NCI-H510A treated with DMSO at 0.1 percent for 48 hours (cell line): ENCODE results near the gene DNAJB5.
A peak's percentile ranks its signal among the peaks of the same experiment; 100 is the strongest.
"Not testable (repeated sequence)": the region's sequence is repeated elsewhere in the genome, so short reads cannot be mapped to it uniquely, and the experiment has no call there.

Experiments used
- DNase-seq: peaks from one replicate; lab custom pipeline; 2025; lab: John Stamatoyannopoulos, UW

Gene DNAJB5

DNA sequence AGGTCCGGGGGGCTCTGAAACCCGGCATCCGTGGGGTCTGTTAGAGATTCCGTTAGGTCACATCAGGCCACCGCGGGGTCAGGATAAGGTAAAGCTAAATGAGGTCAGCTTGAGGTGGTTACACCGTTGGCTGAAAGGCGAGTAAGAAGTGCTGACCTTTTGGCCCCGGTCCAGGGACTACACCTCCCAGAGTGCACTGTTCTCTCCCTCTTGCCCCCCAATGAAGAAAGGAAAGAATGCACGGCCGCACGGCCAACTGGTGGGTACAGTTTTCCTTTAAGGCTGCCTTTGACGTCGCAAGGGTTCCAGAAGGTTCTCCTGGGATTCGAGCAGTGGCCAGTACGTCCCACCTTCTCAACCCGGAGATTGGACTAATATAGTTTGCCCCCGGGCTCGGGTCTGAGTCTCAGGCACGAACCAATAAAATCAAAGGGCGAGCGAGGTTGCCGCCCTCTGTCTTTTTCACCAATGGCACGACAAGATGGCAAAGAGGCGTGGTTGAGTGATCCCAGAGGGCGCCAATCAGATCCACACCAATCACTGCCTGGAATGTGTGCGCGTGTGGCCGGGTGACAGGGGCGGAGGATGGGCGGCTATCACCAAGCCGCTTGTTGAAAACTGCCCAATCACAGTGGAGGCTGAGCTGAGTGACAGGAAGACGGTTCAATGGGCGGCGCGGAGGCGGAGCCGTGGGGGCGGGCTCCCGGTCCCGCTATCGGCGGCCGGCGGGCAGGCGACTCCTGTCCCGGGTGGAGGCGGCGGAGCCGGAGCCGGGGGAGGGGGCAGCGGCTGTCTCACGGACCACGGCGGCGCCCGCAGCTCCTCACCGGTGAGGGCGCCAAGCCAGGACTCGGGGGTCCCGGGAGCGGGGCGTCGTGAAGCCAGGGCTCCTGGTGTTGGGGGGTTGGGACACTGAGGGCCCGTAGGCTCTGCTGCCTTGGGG, at the start of gene DNAJB5:
DNAJB5 (plus strand) TSS at position 743 of the 943 bp plus-strand sequence. CDS start 886 bp downstream, outside the sequence.
- DNase-seq, result peak; percentile 91

DNA sequence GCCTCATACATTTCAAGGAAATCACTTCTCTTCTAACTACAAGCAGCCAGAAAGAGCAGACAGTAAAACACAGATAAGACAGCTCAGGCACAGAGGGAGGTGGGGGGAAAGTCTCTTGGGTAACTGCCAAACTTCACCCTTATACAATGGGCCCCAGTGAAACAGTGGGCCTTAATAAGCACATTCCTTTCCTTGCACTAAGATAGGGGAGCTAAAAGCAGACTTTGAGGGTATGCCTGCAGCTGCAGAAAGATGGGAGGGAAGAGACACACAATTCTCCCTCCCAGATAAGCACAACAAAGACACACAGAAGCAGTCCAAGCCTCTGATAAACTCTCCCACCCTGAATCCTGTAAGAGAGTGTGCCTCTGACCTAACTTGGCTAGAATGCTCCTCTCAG, 49.6 kb upstream of the DNAJB5 start:
- not testable (repeated sequence) for DNase-seq

DNA sequence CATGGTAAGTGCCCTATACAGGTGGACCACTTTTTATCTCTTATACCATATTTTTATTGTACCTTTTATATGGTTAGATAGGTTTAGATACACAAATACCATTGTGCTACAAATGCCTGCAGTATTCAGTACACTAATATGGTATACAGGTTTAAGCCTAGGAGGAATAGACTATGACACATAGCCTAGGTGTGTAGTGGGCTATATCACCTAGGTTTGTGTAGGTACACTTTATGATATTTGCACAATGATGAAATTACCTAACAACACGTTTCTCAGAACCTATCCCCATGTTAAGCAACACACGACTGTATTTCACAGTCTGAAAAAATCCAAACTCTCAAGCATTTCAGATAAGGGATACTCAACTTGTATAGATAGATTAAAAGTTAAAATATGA, 41.1 kb upstream of the DNAJB5 start:
- no peak for DNase-seq

DNA sequence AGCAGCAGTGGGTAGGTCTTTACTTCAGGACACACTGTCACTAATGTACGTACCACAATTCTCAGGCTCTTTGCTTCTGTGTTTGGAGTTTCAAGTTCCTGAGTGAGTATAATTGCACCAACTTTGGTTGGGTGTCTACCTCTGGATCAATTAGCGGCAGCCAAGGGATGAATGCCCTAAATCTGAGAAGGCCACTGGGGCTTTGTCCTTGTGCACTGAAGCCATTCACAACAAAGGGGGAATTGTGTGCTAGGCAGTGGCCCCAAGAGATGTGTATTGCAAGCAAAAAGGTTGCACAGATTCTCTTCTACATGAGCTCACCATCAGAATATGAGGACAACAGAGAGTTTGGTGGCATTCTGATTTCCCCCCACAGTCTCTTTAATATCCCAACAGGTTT, 35.3 kb upstream of the DNAJB5 start:
- no peak for DNase-seq

DNA sequence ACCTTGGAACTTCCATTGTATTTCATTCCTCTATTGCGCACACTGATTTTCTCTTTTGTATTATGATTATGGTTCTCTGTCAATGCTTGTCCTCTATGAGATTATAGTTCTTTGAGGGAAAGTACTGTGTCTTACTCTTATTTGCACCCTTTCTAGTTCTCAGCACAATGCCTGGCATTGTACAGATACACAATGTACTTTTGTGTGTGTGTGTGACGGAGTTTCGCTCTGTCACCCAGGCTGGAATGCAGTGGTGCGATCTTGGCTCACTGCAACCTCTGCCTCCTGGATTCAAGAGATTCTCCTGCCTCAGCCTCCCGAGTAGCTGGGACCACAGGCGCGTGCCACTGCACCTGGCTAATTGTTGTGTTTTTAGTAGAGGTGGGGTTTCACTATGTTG, 33.5 kb upstream of the DNAJB5 start:
- not testable (repeated sequence) for DNase-seq

DNA sequence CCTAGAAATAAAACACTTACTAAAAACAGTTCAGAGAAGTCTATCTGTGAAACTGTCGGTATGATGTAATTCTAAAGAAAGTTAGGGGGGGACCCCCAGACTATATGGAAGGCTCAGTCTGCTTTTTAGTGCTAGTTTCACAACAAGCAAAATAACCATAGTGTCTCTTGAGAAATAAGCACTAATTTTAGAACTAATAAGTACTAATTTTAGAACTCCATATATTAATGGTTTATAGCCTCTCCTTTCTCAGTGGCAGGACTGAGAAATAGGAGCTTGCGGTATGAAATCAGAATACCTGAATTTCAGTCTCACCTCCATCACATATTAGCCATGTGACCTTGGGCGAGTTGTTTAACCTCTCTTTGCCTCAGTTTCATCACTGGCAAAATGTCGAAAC, 32.9 kb upstream of the DNAJB5 start:
- DNase-seq, result no peak

DNA sequence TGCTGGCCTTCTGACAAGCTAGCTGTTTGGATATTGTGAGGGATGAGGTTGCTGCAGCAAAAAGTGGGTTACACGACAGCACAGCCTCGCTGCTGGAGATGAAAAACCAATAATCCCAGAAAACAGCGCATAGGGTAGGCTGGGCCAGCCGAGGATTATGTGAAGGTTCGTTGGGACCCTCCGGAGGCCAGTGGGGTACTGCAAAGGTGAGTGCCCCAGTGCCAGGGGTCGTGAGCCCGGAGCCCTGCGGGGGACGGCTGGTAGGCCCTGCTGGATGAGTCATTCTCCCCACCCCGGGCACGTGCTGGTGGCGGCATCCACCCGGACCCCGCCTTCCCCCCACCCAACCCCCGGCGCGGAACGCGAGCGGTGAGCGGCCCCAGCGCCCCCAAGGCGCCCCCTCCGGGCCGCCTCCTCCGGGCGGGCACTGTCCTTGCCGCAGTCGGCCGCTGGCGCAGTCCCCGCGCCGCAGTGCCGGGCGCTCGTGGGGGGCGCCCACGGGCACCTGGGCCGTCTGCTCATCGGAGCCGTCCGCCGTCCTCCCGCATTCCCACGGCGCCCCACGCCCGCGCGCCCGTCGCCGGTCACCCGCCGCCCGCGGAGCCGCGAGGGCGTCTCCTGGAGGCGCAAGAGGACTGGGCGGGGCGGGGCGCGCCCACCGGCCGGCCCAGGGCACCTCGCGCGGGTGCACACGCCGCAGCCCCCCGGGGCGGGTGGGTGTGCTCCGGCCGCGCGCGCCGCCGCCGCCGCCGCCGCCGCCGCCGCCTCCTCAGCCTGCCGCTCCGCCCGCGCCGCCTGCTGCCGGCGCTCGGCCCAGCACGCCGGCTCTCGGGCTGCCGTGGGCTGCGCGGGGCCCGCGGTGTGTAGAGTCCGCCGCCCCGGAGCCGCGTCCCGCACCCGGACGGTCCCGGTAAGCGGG, 31.8 kb upstream of the DNAJB5 start, which contains the start of gene PHF24:
PHF24 (plus strand) TSS at position 794 of the 919 bp plus-strand sequence. CDS start 13,014 bp downstream, outside the sequence.
- DNase-seq, result no peak

DNA sequence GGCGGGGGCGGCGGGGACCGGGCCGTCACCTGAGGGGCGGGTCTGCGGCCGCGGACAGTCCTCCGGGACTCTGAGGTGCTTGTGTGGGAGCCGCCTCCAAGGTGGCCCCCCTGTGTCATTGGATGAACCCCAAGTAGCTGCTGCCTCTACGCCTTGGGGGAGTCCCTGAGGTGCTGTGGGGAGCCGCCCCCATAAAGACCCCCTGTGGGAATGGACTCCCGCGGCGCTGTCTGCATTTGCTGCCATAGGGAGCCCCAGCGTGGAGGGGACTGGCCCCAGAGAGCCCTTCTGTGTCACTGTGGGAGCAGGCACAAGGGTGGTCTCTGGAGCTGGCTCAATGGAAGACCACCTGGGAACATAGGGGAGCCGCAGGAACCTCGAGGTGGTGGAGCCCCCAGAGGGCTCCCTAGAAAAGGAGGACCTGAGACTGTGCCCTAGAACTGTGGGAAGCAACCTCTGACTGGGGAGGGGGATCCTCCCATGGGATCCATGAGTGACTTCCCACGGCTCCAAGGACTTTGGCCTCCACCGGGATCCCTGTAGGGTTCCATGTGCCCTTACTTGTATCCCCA, 31.0 kb upstream of the DNAJB5 start:
- no peak for DNase-seq

DNA sequence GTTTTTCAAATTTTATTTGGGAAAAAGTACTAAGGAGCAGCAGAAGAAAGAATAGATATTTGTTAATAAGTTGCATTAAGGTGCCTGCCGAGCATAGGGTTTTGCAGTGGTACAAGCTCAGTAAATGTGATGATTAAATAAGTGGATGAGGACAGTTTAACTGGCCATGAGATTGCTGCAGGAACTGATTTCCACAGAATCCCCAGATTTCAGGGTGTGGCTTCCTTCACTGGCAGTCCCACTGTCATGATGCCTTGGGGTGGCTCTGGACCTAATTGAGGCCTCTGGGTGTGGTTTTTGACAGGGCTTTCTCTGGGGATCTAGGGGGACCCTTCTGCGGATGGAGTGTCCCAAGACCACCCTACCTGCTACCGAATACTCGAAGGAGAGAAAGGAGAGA, 30.1 kb upstream of the DNAJB5 start:
- no peak for DNase-seq

DNA sequence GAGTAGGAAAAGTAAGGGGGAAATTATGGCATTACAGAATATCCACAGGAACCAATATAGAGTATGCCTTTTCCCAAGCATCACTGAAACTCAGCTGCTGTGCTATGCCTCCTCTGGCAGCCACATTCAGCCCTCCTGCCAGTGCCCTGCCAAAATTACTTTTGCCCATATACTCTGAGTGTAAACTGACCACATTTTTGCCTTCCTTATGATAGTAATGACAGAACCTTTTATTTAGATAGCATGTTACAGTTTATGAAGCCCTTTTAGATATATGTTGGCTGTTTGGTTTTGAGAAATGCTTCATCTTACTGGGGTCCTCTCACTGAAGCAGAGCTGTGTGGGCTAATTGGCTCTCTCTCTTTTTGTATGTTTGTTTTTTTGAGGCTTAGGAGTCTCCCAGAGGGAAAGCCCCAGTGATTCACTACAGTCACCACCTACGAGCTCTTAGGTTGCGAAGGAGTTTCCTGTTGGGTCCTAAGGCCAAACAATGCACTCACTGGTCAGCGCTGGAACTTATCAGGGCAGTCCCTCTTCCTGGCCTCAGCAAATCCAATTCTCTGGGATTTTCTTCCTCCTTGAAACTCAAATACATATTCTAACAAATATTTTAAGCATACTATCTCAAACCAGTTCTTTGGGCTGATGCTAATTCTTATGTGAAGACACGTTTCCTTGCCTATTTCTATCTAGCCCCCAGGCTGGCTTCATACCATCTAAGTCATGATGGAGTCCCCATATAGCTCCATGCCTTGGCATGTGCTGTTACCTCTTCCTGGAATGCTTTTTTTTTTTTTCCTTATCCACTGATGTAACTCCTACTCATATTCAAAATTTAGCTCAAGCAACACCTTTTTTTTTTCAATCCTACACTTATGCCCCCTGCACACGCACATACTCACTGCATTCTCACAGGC, 27.7 kb upstream of the DNAJB5 start:
- no peak for DNase-seq

DNA sequence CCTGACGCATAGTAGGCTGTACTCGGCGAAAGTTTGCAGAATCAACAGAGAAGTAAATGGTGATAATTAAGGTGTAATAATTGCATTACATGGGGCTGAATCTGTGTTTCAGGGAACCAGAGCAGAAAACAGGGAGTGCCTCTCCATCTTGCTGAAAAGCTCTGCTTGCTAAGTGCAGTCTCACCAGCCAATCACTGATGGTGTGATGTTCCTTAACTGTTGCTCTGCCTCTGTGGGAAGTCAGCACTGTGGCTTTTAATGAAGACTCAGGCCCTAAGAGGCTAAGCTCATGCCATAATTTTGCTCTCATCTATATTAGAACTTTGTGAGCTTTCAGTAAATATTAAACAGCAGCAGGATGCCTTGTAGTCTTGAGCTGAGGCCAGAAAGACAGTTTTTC, 27.0 kb upstream of the DNAJB5 start:
- no peak for DNase-seq

DNA sequence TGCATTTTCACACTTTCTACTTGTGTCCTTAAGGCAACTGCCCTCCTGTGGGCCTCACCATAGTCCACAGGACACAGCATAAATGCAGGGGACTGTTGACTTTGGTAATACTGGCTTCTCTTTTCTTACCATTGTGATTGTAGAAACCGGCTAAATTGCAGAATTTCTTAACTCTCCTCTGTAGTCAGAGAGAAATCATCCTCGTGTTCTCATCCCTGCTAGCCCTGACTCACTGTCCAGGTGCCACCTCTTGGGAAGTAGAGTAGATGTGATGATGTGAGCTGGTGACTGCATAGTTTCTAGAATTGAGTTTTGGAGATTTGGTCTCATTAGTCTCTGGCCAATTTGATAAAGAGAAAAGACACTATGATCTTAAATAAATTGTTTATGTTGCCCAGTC, 26.0 kb upstream of the DNAJB5 start:
- DNase-seq, result no peak

DNA sequence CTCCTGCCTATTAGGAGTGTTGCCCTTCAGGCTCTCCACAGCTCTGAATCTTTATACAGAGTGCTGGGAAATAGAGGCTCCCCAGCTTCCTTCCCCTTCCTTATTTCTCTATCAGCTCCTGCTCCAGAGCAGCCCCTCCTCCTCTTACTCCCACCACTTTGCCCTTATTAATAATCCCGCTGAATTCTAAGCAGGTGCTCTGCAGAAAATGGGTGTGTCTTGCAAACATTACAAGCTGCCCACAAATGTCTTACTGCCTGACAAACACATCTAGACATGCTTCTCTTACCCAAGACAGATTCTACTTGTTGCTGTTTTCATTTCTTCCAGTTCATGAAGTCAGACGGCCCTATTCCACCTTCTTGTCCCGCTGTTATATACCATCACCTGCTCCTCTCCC, 25.1 kb upstream of the DNAJB5 start:
- no peak for DNase-seq

DNA sequence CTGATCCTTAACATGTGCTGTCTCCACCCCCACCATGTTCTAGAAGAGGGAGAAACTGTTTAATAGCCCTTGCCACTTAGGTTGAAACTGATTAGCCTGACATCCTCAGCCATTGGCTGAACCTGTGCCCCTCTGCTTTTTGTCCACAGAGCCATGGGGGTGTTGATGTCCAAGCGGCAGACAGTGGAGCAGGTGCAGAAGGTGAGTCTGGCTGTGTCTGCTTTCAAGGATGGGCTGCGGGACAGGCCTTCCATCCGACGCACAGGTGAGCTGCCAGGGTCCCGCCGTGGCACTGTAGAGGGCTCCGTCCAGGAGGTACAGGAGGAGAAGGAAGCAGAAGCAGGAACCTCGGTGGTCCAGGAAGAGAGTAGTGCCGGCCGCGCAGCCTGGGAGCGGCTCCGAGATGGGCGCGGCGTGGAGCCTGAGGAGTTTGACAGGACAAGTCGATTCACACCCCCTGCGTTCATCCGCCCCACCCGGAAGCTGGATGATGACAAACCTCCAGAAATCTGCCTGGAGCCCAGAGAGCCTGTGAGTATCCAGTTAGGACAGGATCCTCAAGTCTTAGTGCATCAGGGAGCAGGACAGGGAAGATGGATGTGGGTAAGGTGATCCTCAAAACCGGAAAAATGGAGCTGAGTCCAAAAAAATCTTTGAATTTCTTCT, 18.3 kb upstream of the DNAJB5 start:
- DNase-seq, result no peak

DNA sequence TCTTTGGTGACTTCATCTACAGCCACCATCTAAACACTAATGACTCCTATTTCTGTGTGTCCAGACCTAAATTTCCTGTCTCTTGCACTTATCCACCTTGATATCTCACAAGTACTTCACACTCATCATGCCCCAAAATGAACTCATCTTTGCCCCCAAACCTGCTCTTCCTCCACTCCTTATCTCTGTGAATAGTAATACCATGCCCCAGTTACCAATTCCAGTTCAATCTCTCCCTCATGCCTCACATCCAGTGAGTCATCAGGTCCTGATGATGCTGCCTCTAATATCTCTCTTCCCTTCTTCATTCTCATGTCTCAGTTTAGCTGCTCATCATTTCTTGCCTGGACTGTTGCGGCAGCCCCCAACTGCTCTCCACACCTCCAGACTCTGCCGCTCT, 14.9 kb upstream of the DNAJB5 start:
- DNase-seq, result no peak

DNA sequence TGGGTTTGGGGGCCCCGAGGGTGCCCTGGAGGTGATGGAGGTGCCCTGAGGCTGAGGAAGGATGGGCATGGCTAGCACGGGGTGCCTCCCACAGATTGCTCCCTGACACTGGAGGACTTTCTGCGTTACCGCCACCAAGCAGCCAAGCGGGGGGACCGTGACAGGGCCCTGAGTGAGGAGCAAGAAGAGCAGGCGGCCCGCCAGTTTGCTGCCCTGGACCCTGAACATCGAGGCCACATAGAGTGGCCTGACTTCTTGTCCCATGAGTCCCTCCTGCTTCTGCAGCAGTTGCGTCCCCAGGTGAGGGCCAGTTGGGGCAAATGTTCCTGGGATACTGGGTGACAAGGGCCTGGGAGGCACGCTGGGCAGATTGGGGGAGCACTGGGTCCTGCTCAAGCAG, 13.1 kb upstream of the DNAJB5 start:
- no peak for DNase-seq

DNA sequence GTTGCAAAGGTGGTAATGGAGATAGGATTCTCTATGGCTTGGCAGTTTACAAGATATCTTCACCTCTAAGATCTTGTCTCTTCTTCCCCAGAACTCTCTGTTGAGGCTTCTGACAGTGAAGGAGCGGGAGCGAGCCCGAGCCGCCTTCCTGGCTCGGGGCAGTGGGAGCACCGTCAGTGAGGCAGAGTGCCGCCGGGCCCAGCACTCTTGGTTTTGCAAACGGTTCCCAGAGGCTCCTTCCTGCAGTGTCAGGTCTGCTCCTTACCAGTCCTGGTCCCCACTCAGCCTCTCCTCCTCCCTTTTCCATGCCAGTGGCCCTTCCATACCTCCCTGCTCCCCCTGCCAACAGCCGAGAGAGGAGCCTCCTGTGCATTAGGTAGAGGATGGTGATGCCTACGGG, 12.6 kb upstream of the DNAJB5 start:
- DNase-seq, result no peak

DNA sequence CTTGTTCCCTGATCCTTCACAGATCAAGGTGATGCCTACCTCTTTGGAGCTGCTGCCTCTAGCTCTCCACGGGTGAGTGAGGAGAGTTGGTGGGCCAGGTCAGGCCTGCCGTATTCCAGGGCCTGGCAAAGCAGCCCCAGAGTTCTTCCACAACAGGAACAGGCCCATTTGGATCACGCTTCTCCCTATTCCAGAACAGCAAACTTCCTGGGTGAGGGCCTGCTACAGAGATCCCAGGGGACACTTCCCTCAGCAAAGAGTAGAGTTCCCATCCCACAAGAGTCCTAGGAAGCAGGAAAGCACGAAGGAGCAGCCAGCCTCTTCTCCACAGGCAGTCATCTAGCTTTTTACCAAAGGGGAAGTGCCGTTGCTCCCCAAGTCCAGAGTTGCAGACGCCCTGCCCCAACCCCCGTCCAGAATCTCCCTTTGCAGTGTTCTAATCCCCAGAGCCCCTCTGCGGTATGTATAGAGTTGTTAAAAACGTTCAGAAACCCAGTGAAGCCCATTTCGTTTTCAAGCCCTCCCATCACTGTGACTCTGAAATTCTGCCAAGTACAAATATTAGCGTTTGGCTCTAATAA, 9.3 kb upstream of the DNAJB5 start:
- no peak for DNase-seq

DNA sequence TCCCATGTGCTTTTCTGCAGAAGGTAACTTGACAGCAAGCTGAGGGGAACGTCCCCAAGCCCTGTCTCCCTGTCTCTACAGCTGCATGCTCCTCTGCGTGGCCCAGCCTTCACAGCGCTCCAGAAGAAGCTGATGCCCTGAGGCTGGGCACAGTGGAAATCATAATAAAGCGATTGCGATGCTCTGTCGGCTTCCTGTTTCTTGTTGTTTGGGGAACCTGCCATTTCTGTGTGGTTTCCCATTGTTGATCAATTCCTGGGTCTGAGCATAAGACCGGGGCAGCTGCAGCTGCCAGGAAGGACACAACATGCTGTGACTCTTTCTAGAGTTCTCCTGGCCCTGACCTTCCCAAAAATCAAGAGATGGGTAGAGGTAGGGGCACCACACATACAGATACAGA, 7.2 kb upstream of the DNAJB5 start:
- DNase-seq, result no peak

DNA sequence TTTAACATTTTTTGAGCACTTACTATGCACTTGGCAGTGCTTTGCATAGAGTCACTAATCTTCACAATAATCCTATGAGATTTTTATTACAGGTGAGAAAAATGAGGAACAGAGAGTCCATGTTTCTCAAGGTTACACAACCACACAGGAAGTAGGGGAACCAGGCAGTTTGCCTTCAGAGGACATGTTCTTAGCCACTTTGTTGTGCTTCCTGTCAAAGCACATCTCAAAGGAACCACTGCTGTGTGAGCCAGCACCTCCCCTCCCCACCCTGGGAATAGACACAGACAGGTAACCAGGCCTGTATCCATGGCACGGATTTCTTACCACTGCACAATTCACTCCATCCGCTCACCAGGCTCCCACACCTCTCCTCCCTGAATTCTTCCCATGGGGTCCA, 6.3 kb upstream of the DNAJB5 start:
- DNase-seq, result no peak
